Skeletal muscle tissue (tissue), 4 donors: Measurements from ENCODE around the gene MAGEH1. TPM values are rescaled to one million over a fixed set of nuclear protein-coding genes. Genes with fewer than 3 reads are reported as not detected.
"Not testable (repeated sequence)": the region's sequence is repeated elsewhere in the genome, so short reads cannot be mapped to it uniquely, and the experiment has no call there.

Source experiments
- H3K27ac ChIP-seq: one replicate; pipeline ENCODE4 v1.7.0; 2013; ENCODE audit warnings: mild to moderate bottlenecking, low read depth, low read length, inconsistent platforms
- H3K27me3 ChIP-seq, 3 donors: one replicate each; pipeline ENCODE4 v1.7.0; 2013; ENCODE audit warnings: low read length in 3 of 3; ENCODE audit not compliant: control insufficient read depth in 3 of 3, insufficient read depth in 3 of 3
- H3K36me3 ChIP-seq, 3 donors: one replicate each; pipeline ENCODE4 v1.7.0; 2013; ENCODE audit warnings: low read length in 3 of 3; ENCODE audit not compliant: control insufficient read depth in 3 of 3, insufficient read depth in 3 of 3
- H3K4me1 ChIP-seq, 3 donors: one replicate each; pipeline ENCODE4 v1.7.0; 2013; ENCODE audit warnings: low read length in 3 of 3, mild to moderate bottlenecking in 3 of 3; ENCODE audit not compliant: control insufficient read depth in 3 of 3, insufficient read depth in 3 of 3
- H3K4me3 ChIP-seq, 3 donors: one replicate each; pipeline ENCODE4 v1.7.0; 2013; ENCODE audit warnings: low read length in 3 of 3
- H3K9ac ChIP-seq, 3 donors: one replicate each; pipeline ENCODE4 v1.7.0; 2013; ENCODE audit warnings: low read length in 3 of 3, mild to moderate bottlenecking in 3 of 3, moderate library complexity in 2 of 3, low read depth in 1 of 3
- H3K9me3 ChIP-seq, 3 donors: one replicate each; pipeline ENCODE4 v1.7.0; 2013; ENCODE audit warnings: low read length in 3 of 3; ENCODE audit not compliant: control insufficient read depth in 3 of 3
- total RNA-seq: library from RNA; depleted of rRNA; stranded (reverse); fragments of >200 nt; gene quantifications from one replicate; pipeline ENCODE4 v1.2.3, GENCODE V29; 2014
- donor health status: Osteomylitis.

The MAGEH1 gene
- total RNA-seq, 1 donor from 2014 or later, result 41.8 TPM

- not testable (repeated sequence) for H3K9ac ChIP-seq, H3K4me1 ChIP-seq, H3K27me3 ChIP-seq, H3K9me3 ChIP-seq, H3K36me3 ChIP-seq, H3K27ac ChIP-seq, H3K4me3 ChIP-seq
These were observed 12.1 kb downstream of the MAGEH1 start for GRCh38 chrX:55464050-55464449.

DNA sequence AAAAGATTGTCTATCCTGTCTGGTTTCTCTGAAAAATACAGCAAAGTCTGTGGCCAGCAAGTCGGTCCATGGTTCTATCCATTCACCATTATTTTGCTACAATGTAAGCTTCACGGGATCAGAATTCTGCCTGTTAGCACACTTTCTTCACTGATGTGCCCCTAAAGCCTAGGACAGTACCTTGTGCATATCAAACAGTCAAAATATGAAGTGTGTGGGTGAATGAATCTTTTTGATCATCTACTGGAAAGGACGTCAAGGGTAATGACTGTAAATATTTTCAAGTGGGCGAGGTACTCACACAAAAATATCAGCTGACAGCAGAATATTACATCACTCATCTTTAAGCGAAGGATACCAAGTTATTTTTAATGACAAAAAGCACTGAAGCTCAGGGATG lies 13.2 kb downstream of the MAGEH1 start:
- H3K27me3 ChIP-seq, H3K36me3 ChIP-seq, H3K9me3 ChIP-seq, H3K9ac ChIP-seq, H3K27ac ChIP-seq, H3K4me3 ChIP-seq, H3K4me1 ChIP-seq: not testable (repeated sequence)

DNA sequence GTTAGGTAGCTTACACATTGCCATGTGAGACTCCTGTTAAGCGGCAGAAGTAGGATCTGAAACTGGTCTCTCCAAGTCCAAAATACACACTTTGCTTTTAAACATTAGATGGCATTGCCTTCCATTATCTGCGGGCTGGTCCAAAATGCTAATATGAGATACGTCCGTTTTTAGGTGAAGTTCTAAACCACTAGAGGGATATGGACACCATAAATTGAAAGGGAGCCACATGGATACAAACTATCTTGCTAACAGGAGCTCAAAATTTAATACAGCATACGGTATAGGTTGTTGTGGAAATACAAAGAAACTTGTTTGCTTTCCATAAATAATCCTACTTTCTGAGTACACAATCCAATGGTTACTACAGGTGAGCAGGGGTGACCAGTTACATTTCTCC lies 13.9 kb downstream of the MAGEH1 start:
- not testable (repeated sequence) for H3K4me1 ChIP-seq, H3K9ac ChIP-seq

DNA sequence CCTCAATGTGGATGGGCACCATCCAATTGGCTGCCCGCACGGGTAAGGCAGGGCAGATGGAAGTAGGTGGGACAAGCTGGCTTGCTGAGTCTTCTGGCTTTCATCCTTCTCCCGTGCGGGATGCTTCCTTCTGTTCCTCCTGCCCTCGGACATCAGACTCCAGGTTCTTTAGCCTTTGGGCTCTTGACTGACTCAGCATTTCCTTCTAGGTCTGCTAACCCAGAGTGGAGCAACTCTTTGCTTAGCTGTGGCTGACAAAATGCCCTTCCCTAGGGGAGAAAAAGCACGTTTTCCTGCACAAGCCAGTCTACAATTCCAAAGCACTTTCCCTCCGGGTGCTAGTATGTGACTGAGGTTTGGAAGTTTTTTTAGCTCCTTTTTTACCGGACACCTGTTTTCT lies 28.0 kb downstream of the MAGEH1 start:
- not testable (repeated sequence) for H3K27ac ChIP-seq, H3K9me3 ChIP-seq, H3K9ac ChIP-seq, H3K36me3 ChIP-seq, H3K4me3 ChIP-seq, H3K27me3 ChIP-seq, H3K4me1 ChIP-seq

More for the DNA sequence above, 13.9 kb downstream of the MAGEH1 start:
- not testable (repeated sequence) for H3K9me3 ChIP-seq, H3K27me3 ChIP-seq, H3K36me3 ChIP-seq, H3K27ac ChIP-seq, H3K4me3 ChIP-seq

- Histone ChIP-seq H3K27ac (no peak overlapping the region), H3K27me3 (no peaks in the 10 kb centered on the region), H3K9ac (no peak overlapping the region), H3K9me3 (no peaks in the 10 kb centered on the region), H3K36me3 (no peaks in the 10 kb centered on the region), H3K4me3 (no peak overlapping the region), H3K4me1 (no peaks in the 10 kb centered on the region)
These were observed 28.6 kb downstream of the MAGEH1 start for GRCh38 chrX:55480390-55481062.

GRCh38 chrX:55484948-55485347 lies 33.0 kb downstream of the MAGEH1 start:
- Histone ChIP-seq H3K27me3 (no peaks in the 10 kb centered on the region), H3K9me3 (no peaks in the 10 kb centered on the region)

DNA sequence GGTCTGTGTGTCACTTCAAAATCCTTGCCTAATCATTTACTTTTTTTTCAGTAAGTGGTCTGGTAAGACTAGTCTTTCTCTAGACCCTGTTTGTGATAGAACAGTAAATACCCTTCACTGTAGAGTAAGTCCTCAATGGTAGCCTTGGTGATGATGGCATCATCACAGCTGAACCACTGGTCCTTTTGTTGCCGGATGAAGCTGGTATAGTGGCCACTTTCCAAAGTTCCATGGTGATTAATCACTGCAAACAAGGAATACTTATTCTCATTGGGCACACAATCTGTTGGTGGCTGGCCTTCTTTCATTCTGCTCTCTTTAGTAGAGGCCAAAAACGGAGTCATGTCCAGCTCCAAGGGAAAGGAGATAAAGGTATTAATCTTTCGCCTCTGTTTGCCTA lies 34.8 kb downstream of the MAGEH1 start:
- H3K36me3 ChIP-seq, result no peaks in the 10 kb centered on the region
- no peaks in the 10 kb centered on the region for H3K9me3 ChIP-seq
- H3K9ac ChIP-seq, result no peak overlapping the region
- H3K4me3 ChIP-seq, result no peak overlapping the region
- H3K27me3 ChIP-seq, result no peaks in the 10 kb centered on the region
- peaks cover 0 to 6% (median 3%) of the 10 kb centered on the region in 3 donors for H3K4me1 ChIP-seq
- H3K27ac ChIP-seq, result no peak overlapping the region

More at GRCh38 chrX:55484948-55485347, 33.0 kb downstream of the MAGEH1 start:
- H3K36me3 ChIP-seq, result no peaks in the 10 kb centered on the region
- H3K9ac ChIP-seq, result no peak overlapping the region
- H3K4me1 ChIP-seq, result peaks cover 0 to 6% (median 2%) of the 10 kb centered on the region in 3 donors
- no peak overlapping the region for H3K27ac ChIP-seq
- no peak overlapping the region for H3K4me3 ChIP-seq

DNA sequence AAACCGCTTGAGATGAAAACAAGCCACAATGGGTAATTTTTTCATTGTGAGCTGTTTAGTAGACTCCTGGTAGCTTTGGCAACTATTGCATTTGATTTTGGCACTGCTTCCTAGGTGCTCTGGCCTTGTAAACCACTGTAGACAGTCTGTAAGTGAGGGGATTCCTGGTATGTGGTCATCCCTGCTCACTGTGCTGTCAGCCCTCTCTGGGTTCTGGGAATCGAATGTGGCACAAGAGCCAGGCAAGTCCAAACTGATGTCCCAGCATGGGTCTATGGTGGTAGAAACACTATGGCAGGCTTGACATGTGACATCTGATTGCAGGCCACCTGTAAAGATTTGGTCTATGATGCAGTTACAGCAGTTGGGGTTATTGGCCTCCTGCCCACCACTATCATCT lies 35.2 kb downstream of the MAGEH1 start:
- H3K4me1 ChIP-seq, result peaks cover 0 to 6% (median 3%) of the 10 kb centered on the region in 3 donors
- H3K4me3 ChIP-seq, result no peak overlapping the region
- H3K27ac ChIP-seq, result no peak overlapping the region
- no peak overlapping the region for H3K9ac ChIP-seq
- no peaks in the 10 kb centered on the region for H3K27me3 ChIP-seq
- no peaks in the 10 kb centered on the region for H3K9me3 ChIP-seq
- H3K36me3 ChIP-seq, result no peaks in the 10 kb centered on the region

GRCh38 chrX:55488006-55488592 lies 36.2 kb downstream of the MAGEH1 start:
- peaks cover 0 to 6% (median 3%) of the 10 kb centered on the region in 3 donors for H3K4me1 ChIP-seq
- H3K36me3 ChIP-seq, result no peaks in the 10 kb centered on the region
- H3K4me3 ChIP-seq, result peak overlapping the region; percentile 38 to 81 (median 67)
- peak overlapping the region; percentile 91 for H3K27ac ChIP-seq
- no peaks in the 10 kb centered on the region for H3K9me3 ChIP-seq
- peak overlapping the region in 2 of 3 donors; percentile 59 to 68 for H3K9ac ChIP-seq
- H3K27me3 ChIP-seq, result no peaks in the 10 kb centered on the region

DNA sequence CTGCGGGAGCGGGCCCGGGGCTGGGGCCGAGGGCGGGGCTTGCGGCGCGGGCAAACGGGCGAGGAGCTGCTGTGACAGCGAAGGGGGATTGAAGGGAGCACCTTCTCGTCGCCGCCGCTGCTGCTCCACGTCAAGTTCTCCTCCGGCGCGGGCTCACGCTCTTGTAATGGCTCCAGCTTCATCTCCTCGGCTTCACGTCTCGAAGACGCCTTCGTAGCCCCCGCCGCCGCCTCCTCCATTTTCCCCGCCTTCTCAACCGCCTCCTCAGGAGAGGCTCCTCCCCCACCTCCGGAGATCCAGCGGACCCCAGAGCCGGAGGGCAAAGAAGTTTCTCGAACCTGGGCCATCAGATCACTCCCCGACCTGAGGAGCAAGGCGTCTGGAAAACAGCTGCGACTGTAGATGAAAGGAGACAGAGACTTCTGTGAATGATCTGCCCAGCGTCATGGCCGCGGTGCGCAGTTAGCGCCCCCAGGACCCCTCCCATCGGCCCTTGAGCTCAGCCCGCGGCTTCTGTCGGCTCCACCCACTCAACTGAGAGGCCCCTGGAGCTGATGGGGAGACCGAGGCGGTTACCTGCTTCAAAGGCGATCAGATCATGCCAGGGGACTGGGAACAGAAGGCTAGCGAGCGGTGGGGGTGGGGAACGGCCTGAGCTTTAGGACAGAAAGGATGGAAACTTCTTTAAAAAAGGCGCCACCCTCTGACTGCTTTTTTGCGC lies 36.8 kb downstream of the MAGEH1 start:
- peak overlapping the region; percentile 72 to 83 (median 81) for H3K9ac ChIP-seq
- peak overlapping the region; percentile 91 for H3K27ac ChIP-seq
- H3K9me3 ChIP-seq, result no peaks in the 10 kb centered on the region
- no peaks in the 10 kb centered on the region for H3K27me3 ChIP-seq
- H3K4me1 ChIP-seq, result peaks cover 0 to 6% (median 3%) of the 10 kb centered on the region in 3 donors
- peak overlapping the region; percentile 67 to 87 (median 81) for H3K4me3 ChIP-seq
- no peaks in the 10 kb centered on the region for H3K36me3 ChIP-seq
